AG04450 (cell line): ENCODE data around the gene IRX2. TPM values are rescaled to one million over a fixed set of nuclear protein-coding genes. Genes with fewer than 3 reads are reported as not detected.

Experiments used
- CTCF ChIA-PET: fragments of 300-600, 350-600 bp; formaldehyde crosslinking; extraction: SDS; loops from one replicate; lab custom pipeline; 2022; ENCODE audit warnings: antibody characterized with exemption, inconsistent platforms; lab: Charles Lee
- POLR2A ChIA-PET: fragments of 350-600 bp; formaldehyde crosslinking; extraction: SDS; loops from one replicate; lab custom pipeline; 2021; ENCODE audit warnings: antibody characterized with exemption, inconsistent platforms; lab: Yijun Ruan, JAX
- DNase-seq: peaks from one replicate; pipeline ENCODE4 v3.0.0-alpha.2; 2011; ENCODE audit warnings: low read depth, low spot score
- H3K27ac ChIP-seq: one replicate; pipeline ENCODE4 v1.5.1; 2012; ENCODE audit warnings: low read depth, low read length, control low read depth
- H3K27me3 ChIP-seq: one replicate; pipeline ENCODE4 v1.6.0; 2012; ENCODE audit warnings: low read length; ENCODE audit not compliant: control insufficient read depth, insufficient read depth
- H3K4me3 ChIP-seq: 2 replicates; pipeline ENCODE4 v1.5.1; 2011; ENCODE audit warnings: mild to moderate bottlenecking, low read depth, low read length, control low read depth
- H3K9me3 ChIP-seq: 2 replicates; pipeline ENCODE4 v1.5.1; 2012; ENCODE audit warnings: low read length; ENCODE audit not compliant: control insufficient read depth, insufficient read depth
- CTCF ChIP-seq: IDR thresholded peaks from 2 replicates; pipeline ENCODE4 v1.5.1; 2011; ENCODE audit warnings: low read depth, low read length, control low read depth, inconsistent platforms
- polyA plus RNA-seq: library from polyadenylated mRNA; depleted of rRNA; stranded (reverse); fragments of >200 nt; gene quantifications from 2 replicates; pipeline ENCODE4 v1.2.3, GENCODE V29; 2011

Gene IRX2
- polyA plus RNA-seq, 1 experiment, result not detected

- H3K27ac ChIP-seq, result no peak overlapping the region
- POLR2A ChIA-PET, result no interaction called here
- H3K9me3 ChIP-seq, result peaks cover 62% of the 10 kb centered on the region
- DNase-seq, result no peak
- H3K27me3 ChIP-seq, result no peaks in the 10 kb centered on the region
- CTCF ChIA-PET, result no interaction called here
- TF ChIP-seq CTCF, result no peak
- H3K4me3 ChIP-seq, result no peak overlapping the region
Observed at GRCh38 chr5:2724031-2724581, 27.4 kb downstream of the IRX2 start.

- ChIA-PET CTCF (no interaction called here), POLR2A (no interaction called here)
- Histone ChIP-seq H3K9me3 (peaks cover 56% of the 10 kb centered on the region), H3K27ac (no peak overlapping the region), H3K4me3 (no peak overlapping the region), H3K27me3 (no peaks in the 10 kb centered on the region)
- TF ChIP-seq CTCF, result no peak
- DNase-seq, result no peak
Observed at GRCh38 chr5:2722901-2723300, 28.6 kb downstream of the IRX2 start.

- POLR2A ChIA-PET, result no interaction called here
- H3K9me3 ChIP-seq, result peaks cover 58% of the 10 kb centered on the region
- TF ChIP-seq CTCF, result no peak
- H3K4me3 ChIP-seq, result no peak overlapping the region
- H3K27ac ChIP-seq, result no peak overlapping the region
- no peaks in the 10 kb centered on the region for H3K27me3 ChIP-seq
- no peak for DNase-seq
- CTCF ChIA-PET, result interaction anchor here (0.6 kb wide), 1 partner anchor 38 kb away, joined by 3 read pairs; no protein-coding TSS in a partner anchor
Observed at GRCh38 chr5:2721385-2722138, 29.9 kb downstream of the IRX2 start.

GRCh38 chr5:2719332-2719731 is 32.1 kb downstream of the IRX2 start:
- CTCF ChIA-PET, result no interaction called here

More at GRCh38 chr5:2719332-2719731, 32.1 kb downstream of the IRX2 start:
- Histone ChIP-seq H3K9me3 (peaks cover 57% of the 10 kb centered on the region), H3K27me3 (no peaks in the 10 kb centered on the region), H3K4me3 (no peak overlapping the region), H3K27ac (no peak overlapping the region)
- TF ChIP-seq CTCF, result no peak
- no peak for DNase-seq
- POLR2A ChIA-PET, result no interaction called here
